SK-N-SH treated with all-trans-retinoic acid at 6 μM for 48 hours (cell line): Measurements from ENCODE around the gene HBQ1.

Experiments
- CREB5 ChIP-seq: fragments of 250-450 bp; sonication (Bioruptor Pico); IDR thresholded peaks from 2 replicates; pipeline ENCODE4 v1.5.1; 2020; ENCODE audit warnings: low read depth, mild to moderate bottlenecking, moderate library complexity
- TSHZ2 ChIP-seq: fragments of 250-450 bp; sonication (Bioruptor Pico); IDR thresholded peaks from 2 replicates; pipeline ENCODE4 v1.5.0; 2020; ENCODE audit warnings: mild to moderate bottlenecking, moderate library complexity
- ZC3H10 ChIP-seq: fragments of 250-450 bp; sonication (Bioruptor Pico); IDR thresholded peaks from 2 replicates; pipeline ENCODE4 v1.5.1; 2021; ENCODE audit warnings: mild to moderate bottlenecking, moderate library complexity
- ZFP30 ChIP-seq: fragments of 450-650 bp; formaldehyde crosslinking; IDR thresholded peaks from 2 replicates; pipeline ENCODE4 v1.5.0; 2022; ENCODE audit warnings: mild to moderate bottlenecking, moderate library complexity
- ZNF70 ChIP-seq: fragments of 450-650 bp; formaldehyde crosslinking; IDR thresholded peaks from 2 replicates; pipeline ENCODE4 v1.5.0; 2020; ENCODE audit warnings: mild to moderate bottlenecking, moderate library complexity
- TF ChIP-seq, protein P1 (sequence below): fragments of 250-450 bp; sonication (Bioruptor Pico); IDR thresholded peaks from 2 replicates; pipeline ENCODE4 v1.5.1; 2021; ENCODE audit warnings: mild to moderate bottlenecking, moderate library complexity

- TF ChIP-seq ZNF70 (CRISPR knock-in tag) (no peak), CREB5 (no peak), ZFP30 (CRISPR knock-in tag) (no peak), ZC3H10 (CRISPR knock-in tag) (no peak), TSHZ2 (CRISPR knock-in tag) (no peak)
- TF ChIP-seq, protein P1, sequence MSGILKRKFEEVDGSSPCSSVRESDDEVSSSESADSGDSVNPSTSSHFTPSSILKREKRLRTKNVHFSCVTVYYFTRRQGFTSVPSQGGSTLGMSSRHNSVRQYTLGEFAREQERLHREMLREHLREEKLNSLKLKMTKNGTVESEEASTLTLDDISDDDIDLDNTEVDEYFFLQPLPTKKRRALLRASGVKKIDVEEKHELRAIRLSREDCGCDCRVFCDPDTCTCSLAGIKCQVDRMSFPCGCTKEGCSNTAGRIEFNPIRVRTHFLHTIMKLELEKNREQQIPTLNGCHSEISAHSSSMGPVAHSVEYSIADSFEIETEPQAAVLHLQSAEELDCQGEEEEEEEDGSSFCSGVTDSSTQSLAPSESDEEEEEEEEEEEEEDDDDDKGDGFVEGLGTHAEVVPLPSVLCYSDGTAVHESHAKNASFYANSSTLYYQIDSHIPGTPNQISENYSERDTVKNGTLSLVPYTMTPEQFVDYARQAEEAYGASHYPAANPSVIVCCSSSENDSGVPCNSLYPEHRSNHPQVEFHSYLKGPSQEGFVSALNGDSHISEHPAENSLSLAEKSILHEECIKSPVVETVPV (CRISPR knock-in tag): no peak
Observed at GRCh38 chr16:177981-178667, 2.1 kb upstream of the HBQ1 start.
